GM23338 (cell line): ENCODE results near the gene PARD3. TPM values are rescaled to one million over a fixed set of nuclear protein-coding genes. Genes with fewer than 3 reads are reported as not detected.

ENCODE experiments used
- ATAC-seq: fragments of 200-7000 bp; cut with Tn5 transposase; 3 replicates; pipeline ENCODE4 v1.9.1; 2020
- DNase-seq: peaks from one replicate; pipeline ENCODE4 v3.0.0-alpha.2; 2015; ENCODE audit warnings: low spot score
- H2AFZ ChIP-seq: fragments of 200-600 bp; sonication (generic); 2 replicates; pipeline ENCODE4 v1.8.0; 2016; ENCODE audit warnings: antibody characterized with exemption, mild to moderate bottlenecking, moderate library complexity
- H3F3A ChIP-seq: fragments of 200-600 bp; sonication (generic); replicated peaks from 2 replicates; pipeline ENCODE4 v1.8.0; 2017; ENCODE audit warnings: antibody characterized with exemption, mixed run types, low read depth
- H3K27ac ChIP-seq: fragments of 200-600 bp; sonication (generic); 2 replicates; pipeline ENCODE4 v1.6.1; 2016; ENCODE audit warnings: low read depth
- H3K27me3 ChIP-seq: fragments of 200-600 bp; sonication (generic); 2 replicates; pipeline ENCODE4 v1.8.0; 2016; ENCODE audit warnings: mild to moderate bottlenecking, mixed run types, moderate library complexity; ENCODE audit not compliant: insufficient read depth
- H3K36me3 ChIP-seq: fragments of 200-600 bp; sonication (generic); 2 replicates; pipeline ENCODE4 v1.8.0; 2016; ENCODE audit warnings: mild to moderate bottlenecking; ENCODE audit not compliant: insufficient read depth
- H3K4me1 ChIP-seq: fragments of 200-600 bp; sonication (generic); 2 replicates; pipeline ENCODE4 v1.8.0; 2016; ENCODE audit warnings: mild to moderate bottlenecking, moderate library complexity; ENCODE audit not compliant: insufficient read depth
- H3K4me2 ChIP-seq: fragments of 200-600 bp; sonication (generic); 2 replicates; pipeline ENCODE4 v1.7.1; 2017; ENCODE audit warnings: mixed run types
- H3K4me3 ChIP-seq: fragments of 200-600 bp; sonication (generic); 2 replicates; pipeline ENCODE4 v1.6.1; 2016; ENCODE audit warnings: mixed run types
- H3K79me2 ChIP-seq: fragments of 200-600 bp; sonication (generic); replicated peaks from 2 replicates; pipeline ENCODE4 v1.8.0; 2017; ENCODE audit warnings: mild to moderate bottlenecking; ENCODE audit not compliant: insufficient read depth
- H3K9me2 ChIP-seq: fragments of 200-600 bp; sonication (generic); 2 replicates; pipeline ENCODE4 v1.8.0; 2017; ENCODE audit not compliant: insufficient read depth
- H4K20me1 ChIP-seq: fragments of 200-600 bp; sonication (generic); replicated peaks from 2 replicates; pipeline ENCODE4 v1.8.0; 2017; ENCODE audit warnings: mild to moderate bottlenecking; ENCODE audit not compliant: insufficient read depth
- H3K27ac Mint-ChIP-seq: 2 replicates; pipeline ENCODE4 v1.8.0; 2020; ENCODE audit warnings: inconsistent platforms, mild to moderate bottlenecking, moderate library complexity, mixed read lengths
- H3K27me3 Mint-ChIP-seq: 3 replicates; pipeline ENCODE4 v1.8.0; 2022; ENCODE audit warnings: low read depth, mild to moderate bottlenecking, moderate library complexity, mixed read lengths, inconsistent platforms; ENCODE audit not compliant: insufficient read depth, poor library complexity
- H3K36me3 Mint-ChIP-seq: 3 replicates; pipeline ENCODE4 v1.8.0; 2021; ENCODE audit warnings: low read depth, mild to moderate bottlenecking, inconsistent platforms, moderate library complexity, mixed read lengths
- H3K4me1 Mint-ChIP-seq: 3 replicates; pipeline ENCODE4 v1.8.0; 2020; ENCODE audit warnings: mild to moderate bottlenecking, inconsistent platforms, mixed read lengths
- H3K4me3 Mint-ChIP-seq: 3 replicates; pipeline ENCODE4 v1.8.0; 2021; ENCODE audit warnings: moderate library complexity, mild to moderate bottlenecking, inconsistent platforms, mixed read lengths
- H3K9me3 Mint-ChIP-seq: 3 replicates; pipeline ENCODE4 v1.8.0; 2020; ENCODE audit warnings: moderate library complexity, mild to moderate bottlenecking, inconsistent platforms, mixed read lengths
- CREB1 ChIP-seq: fragments of 250-450 bp; sonication (Bioruptor Pico); IDR thresholded peaks from 2 replicates; pipeline ENCODE4 v1.5.0; 2020; ENCODE audit warnings: low read depth, mild to moderate bottlenecking, moderate library complexity
- EZH2 ChIP-seq: fragments of 200-600 bp; sonication (generic); IDR thresholded peaks from one replicate; pipeline ENCODE4 v1.8.0; 2017; ENCODE audit warnings: antibody characterized with exemption, mild to moderate bottlenecking, low read depth; ENCODE audit not compliant: unreplicated experiment
- EZH2phosphoT487 ChIP-seq: fragments of 200-600 bp; sonication (generic); IDR thresholded peaks from one replicate; pipeline ENCODE4 v1.8.1; 2018; ENCODE audit warnings: antibody characterized with exemption; ENCODE audit not compliant: unreplicated experiment
- JUNB ChIP-seq: IDR thresholded peaks from one replicate; pipeline ENCODE4 v1.6.1; 2016; ENCODE audit warnings: antibody characterized with exemption; ENCODE audit not compliant: unreplicated experiment
- STAT1 ChIP-seq: IDR thresholded peaks from one replicate; pipeline ENCODE4 v1.6.1; 2016; ENCODE audit warnings: antibody characterized with exemption; ENCODE audit not compliant: unreplicated experiment
- ZNF331 ChIP-seq: fragments of 250-450 bp; sonication (Bioruptor Pico); IDR thresholded peaks from 2 replicates; pipeline ENCODE4 v1.5.0; 2020; ENCODE audit warnings: low read depth, mild to moderate bottlenecking, moderate library complexity
- ZNF462 ChIP-seq: fragments of 250-450 bp; sonication (Bioruptor Pico); IDR thresholded peaks from 2 replicates; pipeline ENCODE4 v1.5.0; 2020; ENCODE audit warnings: mild to moderate bottlenecking, moderate library complexity
- polyA plus RNA-seq: library from polyadenylated mRNA; unstranded; fragments of >200 nt; fragmentation: Nextera tagmentation; extraction: Ambion mirVana; gene quantifications from 2 replicates; pipeline ENCODE4 v1.2.1, GENCODE V29; 2016
- total RNA-seq: library from RNA; depleted of rRNA; stranded (reverse); fragments of >200 nt; shearing (Covaris generic); gene quantifications from 2 replicates; pipeline ENCODE4 v1.2.3, GENCODE V29; 2014
- TF ChIP-seq, protein P1 (sequence below), 2 experiments: fragments of 200-600 bp in 1 of 2; sonication (generic) in 1 of 2; conservative IDR thresholded peaks; 2 replicates each; pipeline versions ENCODE4 v1.5.1 to v1.6.1; 2016 to 2017; ENCODE audit warnings: antibody characterized with exemption in 2 of 2, low read depth in 2 of 2, mild to moderate bottlenecking in 2 of 2, moderate library complexity in 1 of 2
- TF ChIP-seq, protein P2 (sequence below): IDR thresholded peaks from 2 replicates; pipeline ENCODE4 v1.6.1; 2016; ENCODE audit warnings: antibody characterized with exemption

The PARD3 gene
- total and polyA plus RNA-seq, 2 experiments from 2014 or later: 30.2 to 51.4 TPM

DNA sequence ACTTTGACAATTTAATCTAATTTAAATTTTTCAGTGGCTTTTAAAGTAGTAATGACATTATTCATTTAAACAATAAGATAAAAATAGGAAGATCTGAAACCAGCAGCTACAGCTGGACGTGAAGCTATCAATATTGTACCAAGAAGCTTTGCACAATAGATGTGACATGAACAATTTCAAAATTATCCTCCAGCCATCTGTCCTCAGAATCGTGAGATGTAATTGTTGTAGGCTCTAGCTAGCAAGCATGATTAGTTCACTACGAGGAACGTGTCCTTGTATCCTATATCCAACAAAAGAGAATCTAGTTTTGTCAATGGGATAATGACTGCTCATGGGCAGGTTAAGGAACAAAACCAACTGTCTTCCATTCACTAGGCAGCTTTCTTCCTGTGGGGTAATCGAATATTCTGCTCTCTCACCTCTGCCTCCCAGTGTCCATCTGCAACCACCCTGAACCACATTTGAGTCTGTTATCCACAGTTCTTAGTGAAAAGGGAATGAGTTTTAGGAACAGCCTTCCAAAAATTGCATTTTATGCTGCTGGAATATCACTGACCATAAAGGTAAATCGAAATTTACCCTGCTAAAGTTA is 247.3 kb downstream of the PARD3 start:
- Histone ChIP-seq H3K36me3 (no peaks in the 10 kb centered on the region), H3F3A (no peaks in the 10 kb centered on the region), H3K9me2 (no peaks in the 10 kb centered on the region), H4K20me1 (no peaks in the 10 kb centered on the region), H3K4me1 (peaks cover 52% of the 10 kb centered on the region), H3K79me2 (peaks cover 21% of the 10 kb centered on the region), H3K27ac (no peak overlapping the region), H3K27me3 (no peaks in the 10 kb centered on the region), H2AFZ (no peak overlapping the region), H3K4me2 (peak overlapping the region; percentile 72), H3K4me3 (no peak overlapping the region)
- Mint-ChIP-seq H3K9me3 (no peaks in the 10 kb centered on the region), H3K27me3 (no peaks in the 10 kb centered on the region), H3K4me3 (no peak overlapping the region), H3K4me1 (peaks cover 51% of the 10 kb centered on the region), H3K36me3 (no peaks in the 10 kb centered on the region), H3K27ac (peak overlapping the region; percentile 86)
- TF ChIP-seq, protein P1, sequence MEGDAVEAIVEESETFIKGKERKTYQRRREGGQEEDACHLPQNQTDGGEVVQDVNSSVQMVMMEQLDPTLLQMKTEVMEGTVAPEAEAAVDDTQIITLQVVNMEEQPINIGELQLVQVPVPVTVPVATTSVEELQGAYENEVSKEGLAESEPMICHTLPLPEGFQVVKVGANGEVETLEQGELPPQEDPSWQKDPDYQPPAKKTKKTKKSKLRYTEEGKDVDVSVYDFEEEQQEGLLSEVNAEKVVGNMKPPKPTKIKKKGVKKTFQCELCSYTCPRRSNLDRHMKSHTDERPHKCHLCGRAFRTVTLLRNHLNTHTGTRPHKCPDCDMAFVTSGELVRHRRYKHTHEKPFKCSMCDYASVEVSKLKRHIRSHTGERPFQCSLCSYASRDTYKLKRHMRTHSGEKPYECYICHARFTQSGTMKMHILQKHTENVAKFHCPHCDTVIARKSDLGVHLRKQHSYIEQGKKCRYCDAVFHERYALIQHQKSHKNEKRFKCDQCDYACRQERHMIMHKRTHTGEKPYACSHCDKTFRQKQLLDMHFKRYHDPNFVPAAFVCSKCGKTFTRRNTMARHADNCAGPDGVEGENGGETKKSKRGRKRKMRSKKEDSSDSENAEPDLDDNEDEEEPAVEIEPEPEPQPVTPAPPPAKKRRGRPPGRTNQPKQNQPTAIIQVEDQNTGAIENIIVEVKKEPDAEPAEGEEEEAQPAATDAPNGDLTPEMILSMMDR (conservative IDR thresholded peaks at IDR 0.05; ENCODE audit: low read depth in 2 of 2): peak in 1 of 2 experiments; percentile 19; a peak in 1 of 4 replicates
- TF ChIP-seq EZH2phosphoT487 (no peak), CREB1 (no peak), EZH2 (no peak), JUNB (no peak), STAT1 (no peak)
- TF ChIP-seq, protein P2, sequence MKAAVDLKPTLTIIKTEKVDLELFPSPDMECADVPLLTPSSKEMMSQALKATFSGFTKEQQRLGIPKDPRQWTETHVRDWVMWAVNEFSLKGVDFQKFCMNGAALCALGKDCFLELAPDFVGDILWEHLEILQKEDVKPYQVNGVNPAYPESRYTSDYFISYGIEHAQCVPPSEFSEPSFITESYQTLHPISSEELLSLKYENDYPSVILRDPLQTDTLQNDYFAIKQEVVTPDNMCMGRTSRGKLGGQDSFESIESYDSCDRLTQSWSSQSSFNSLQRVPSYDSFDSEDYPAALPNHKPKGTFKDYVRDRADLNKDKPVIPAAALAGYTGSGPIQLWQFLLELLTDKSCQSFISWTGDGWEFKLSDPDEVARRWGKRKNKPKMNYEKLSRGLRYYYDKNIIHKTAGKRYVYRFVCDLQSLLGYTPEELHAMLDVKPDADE: no peak
- ATAC-seq (peak; percentile 72), DNase-seq (no peak)

DNA sequence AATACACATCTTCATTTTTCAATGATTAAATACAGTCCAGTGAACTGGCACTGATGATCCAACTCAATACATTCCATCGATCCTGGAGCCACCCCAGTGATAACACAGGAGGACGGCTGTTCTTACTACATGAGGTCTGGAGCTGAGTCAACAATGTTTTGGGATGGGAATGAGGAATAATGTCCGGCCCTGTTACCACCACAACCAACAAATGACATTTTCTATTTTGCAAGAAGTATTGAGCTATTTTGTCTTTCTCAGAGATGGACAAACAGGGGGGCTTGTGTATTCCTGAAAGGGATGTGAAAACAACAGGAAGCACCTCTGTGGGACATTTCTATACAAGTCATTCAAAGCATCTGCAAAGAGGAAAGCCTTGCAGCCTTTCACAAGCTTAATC is 249.2 kb downstream of the PARD3 start:
- peak overlapping the region; percentile 72 for H3K4me2 ChIP-seq
- ATAC-seq: peak; percentile 49
- H3K27ac Mint-ChIP-seq: peak overlapping the region; percentile 81
- TF ChIP-seq ZNF462 (CRISPR knock-in tag) (no peak), ZNF331 (no peak), EZH2phosphoT487 (no peak), CREB1 (no peak)
- TF ChIP-seq, protein P2: no peak

More for the DNA sequence above, 249.2 kb downstream of the PARD3 start:
- Histone ChIP-seq H3K36me3 (no peaks in the 10 kb centered on the region), H3K4me3 (peak overlapping the region; percentile 20; the same call in 1 of the 2 replicates), H3F3A (no peaks in the 10 kb centered on the region), H3K27ac (peak overlapping the region; percentile 64), H4K20me1 (no peaks in the 10 kb centered on the region), H3K27me3 (no peaks in the 10 kb centered on the region), H2AFZ (no peak overlapping the region), H3K79me2 (peaks cover 16% of the 10 kb centered on the region), H3K9me2 (no peaks in the 10 kb centered on the region), H3K4me1 (peaks cover 52% of the 10 kb centered on the region)
- H3K27me3 Mint-ChIP-seq: peaks cover 3% of the 10 kb centered on the region
- peak; percentile 30 for DNase-seq
- H3K4me3 Mint-ChIP-seq: peak overlapping the region; percentile 11; the same call in 2 of the 3 replicates
- peaks cover 49% of the 10 kb centered on the region for H3K4me1 Mint-ChIP-seq
- no peaks in the 10 kb centered on the region for H3K36me3 Mint-ChIP-seq
- no peaks in the 10 kb centered on the region for H3K9me3 Mint-ChIP-seq
